Endothelial cell of umbilical vein (primary cell): ENCODE data around the gene POU6F2. TPM values are rescaled to one million over a fixed set of nuclear protein-coding genes. Genes with fewer than 3 reads are reported as not detected.

ENCODE experiments used
- BruUV-seq: library from RNA; stranded (reverse); fragments of 400-500 nt; replicated peaks from 2 replicates; lab custom pipeline; 2021; lab: Mats Ljungman, UMichigan
- CTCF ChIA-PET: fragments of 300-600, 350-600 bp; sonication (Branson Sonifier 250); formaldehyde crosslinking; loops from one replicate; lab custom pipeline; 2021; ENCODE audit warnings: antibody characterized with exemption, inconsistent platforms; lab: Charles Lee
- POLR2A ChIA-PET: fragments of 300-600, 350-600 bp; sonication (Branson Sonifier 250); formaldehyde crosslinking; loops from one replicate; lab custom pipeline; 2021; ENCODE audit warnings: antibody characterized with exemption, inconsistent platforms; lab: Charles Lee
- DNase-seq: peaks from one replicate; pipeline ENCODE4 v3.0.0-alpha.2; 2011; ENCODE audit warnings: low read depth, low spot score
- FAIRE-seq: peaks from 2 replicates; lab custom pipeline; 2011; peaks lifted over from hg19 to GRCh38; lab: Jason Lieb, UNC
- H2AFZ ChIP-seq: 2 replicates; pipeline ENCODE4 v1.6.0; 2012; ENCODE audit warnings: low read depth, low read length, control low read depth, inconsistent platforms
- H3K27ac ChIP-seq: 2 replicates; pipeline ENCODE4 v1.5.1; 2011; ENCODE audit warnings: low read depth, mild to moderate bottlenecking, control low read depth, low read length, moderate library complexity; ENCODE audit not compliant: insufficient read depth
- H3K27me3 ChIP-seq, 2 experiments: 2 replicates each; pipeline versions ENCODE4 v1.6.0 to v1.6.1; 2011; ENCODE audit warnings: low read length in 2 of 2, mixed read lengths in 1 of 2; ENCODE audit not compliant: control insufficient read depth in 2 of 2, insufficient read depth in 2 of 2
- H3K36me3 ChIP-seq, 2 experiments: 2 replicates in 1 of 2; 3 replicates in 1 of 2; pipeline ENCODE4 v1.5.1; 2011; ENCODE audit warnings: low read length in 2 of 2, mild to moderate bottlenecking in 1 of 2, moderate library complexity in 1 of 2; ENCODE audit not compliant: control insufficient read depth in 2 of 2, insufficient read depth in 2 of 2; ENCODE audit errors: extremely low read depth in 1 of 2
- H3K4me1 ChIP-seq: 3 replicates; pipeline ENCODE4 v1.5.1; 2011; ENCODE audit warnings: mild to moderate bottlenecking, low read length; ENCODE audit not compliant: control insufficient read depth, insufficient read depth; ENCODE audit errors: extremely low read depth
- H3K4me2 ChIP-seq: 2 replicates; pipeline ENCODE4 v1.6.1; 2011; ENCODE audit warnings: low read length, control low read depth, mixed read lengths; ENCODE audit not compliant: insufficient read depth
- H3K4me3 ChIP-seq, 3 experiments: fragments of 200-600 bp in 1 of 3; sonication (generic), shearing (Covaris generic) in 1 of 3; replicated peaks in 1 of 3; 2 replicates each; pipeline ENCODE4 v1.5.1; 2011 to 2016; ENCODE audit warnings: control low read depth in 3 of 3, low read length in 3 of 3, mild to moderate bottlenecking in 2 of 3, inconsistent platforms in 1 of 3, low read depth in 1 of 3, moderate library complexity in 1 of 3; ENCODE audit not compliant: insufficient read depth in 1 of 3
- H3K79me2 ChIP-seq: 2 replicates; pipeline ENCODE4 v1.6.0; 2012; ENCODE audit warnings: low read length, inconsistent platforms; ENCODE audit not compliant: control insufficient read depth, insufficient read depth
- H3K9ac ChIP-seq: replicated peaks from 2 replicates; pipeline ENCODE3; 2011; ENCODE audit warnings: low read length, control low read depth; ENCODE audit not compliant: insufficient read depth; ENCODE audit errors: extremely low read depth
- H3K9me1 ChIP-seq: replicated peaks from 3 replicates; pipeline ENCODE4 v1.6.0; 2011; ENCODE audit warnings: mild to moderate bottlenecking, low read length; ENCODE audit not compliant: control insufficient read depth, insufficient read depth; ENCODE audit errors: extremely low read depth
- H3K9me3 ChIP-seq: replicated peaks from 2 replicates; pipeline ENCODE4 v1.5.1; 2012; ENCODE audit warnings: low read length, inconsistent platforms; ENCODE audit not compliant: control insufficient read depth, insufficient read depth
- H4K20me1 ChIP-seq: replicated peaks from 2 replicates; pipeline ENCODE3; 2011; ENCODE audit warnings: mild to moderate bottlenecking, low read length; ENCODE audit not compliant: control insufficient read depth, insufficient read depth; ENCODE audit errors: extremely low read depth
- EZH2 ChIP-seq: IDR thresholded peaks from 2 replicates; pipeline ENCODE4 v1.6.1; 2012; ENCODE audit warnings: borderline replicate concordance, low read depth, mild to moderate bottlenecking, moderate library complexity, low read length, inconsistent platforms; ENCODE audit not compliant: severe bottlenecking
- FOS ChIP-seq: IDR thresholded peaks from 2 replicates; pipeline ENCODE4 v1.6.1; 2011; ENCODE audit warnings: mild to moderate bottlenecking, low read length, moderate library complexity, borderline replicate concordance; ENCODE audit not compliant: insufficient read depth
- GATA2 ChIP-seq: IDR thresholded peaks from 2 replicates; pipeline ENCODE4 v1.7.0; 2011; ENCODE audit warnings: low read depth, mild to moderate bottlenecking, moderate library complexity, mixed read lengths, low read length; ENCODE audit not compliant: insufficient read length, insufficient read depth
- JUN ChIP-seq: IDR thresholded peaks from 2 replicates; pipeline ENCODE4 v1.6.1; 2011; ENCODE audit warnings: borderline replicate concordance, low read depth; ENCODE audit not compliant: insufficient read length, insufficient read depth
- MYC ChIP-seq: IDR thresholded peaks from one replicate; pipeline ENCODE4 v1.6.1; 2011; ENCODE audit warnings: mild to moderate bottlenecking, low read depth, low read length
- POLR2A ChIP-seq: IDR thresholded peaks from 2 replicates; pipeline ENCODE4 v1.6.1; 2012; ENCODE audit warnings: low read depth, mild to moderate bottlenecking, control low read depth, low read length
- POLR2AphosphoS5 ChIP-seq: IDR thresholded peaks from 2 replicates; pipeline ENCODE4 v1.6.1; 2012; ENCODE audit warnings: low read depth, mild to moderate bottlenecking, control low read depth, low read length, moderate library complexity; ENCODE audit not compliant: insufficient read depth
- dilution Hi-C: fragments of 300-500 bp; cut with MboI; formaldehyde crosslinking; loops from one replicate; pipeline ENCODE4 v1.15.0; 2019; ENCODE audit warnings: low sequenced_read_pairs; ENCODE audit not compliant: extremely low pct_ligation_motif_present
- intact Hi-C: fragments of 100-400 bp; cut with micrococcal nuclease; formaldehyde crosslinking; loops from one replicate; pipeline ENCODE4 v1.10.0; 2022
- polyA plus RNA-seq, 4 experiments: library from polyadenylated mRNA; depleted of rRNA in 3 of 4; stranded (reverse) in 3 of 4; unstranded in 1 of 4; fragments of >200 nt; gene quantifications; 2 replicates each; pipeline versions ENCODE4 v1.2.1 to v1.2.3, GENCODE V29; 2011 to 2012; ENCODE audit warnings: missing spikeins in 1 of 4
- total RNA-seq: library from RNA; stranded (reverse); gene quantifications from 2 replicates; pipeline ENCODE4 v1.2.3, GENCODE V29; 2021
- TF ChIP-seq, protein P1 (sequence below), 2 donors: IDR thresholded peaks; 1 replicate in 1 of 2; 2 replicates in 1 of 2; pipeline ENCODE4 v1.5.1; 2011; ENCODE audit warnings: low read length in 2 of 2, mild to moderate bottlenecking in 2 of 2, moderate library complexity in 2 of 2, control low read depth in 1 of 2, inconsistent platforms in 1 of 2, low read depth in 1 of 2; ENCODE audit not compliant: insufficient read depth in 1 of 2; ENCODE audit errors: extremely low read depth in 1 of 2
- TF ChIP-seq, protein P2 (sequence below): IDR thresholded peaks from 2 replicates; pipeline ENCODE4 v1.6.1; 2011; ENCODE audit not compliant: insufficient read depth, insufficient read length

Gene POU6F2
- total and polyA plus RNA-seq, 2 donors (not counting 3 experiments of a cell fraction or from before 2014, with no cell fraction given), result 0.29 TPM; not detected in 1

DNA sequence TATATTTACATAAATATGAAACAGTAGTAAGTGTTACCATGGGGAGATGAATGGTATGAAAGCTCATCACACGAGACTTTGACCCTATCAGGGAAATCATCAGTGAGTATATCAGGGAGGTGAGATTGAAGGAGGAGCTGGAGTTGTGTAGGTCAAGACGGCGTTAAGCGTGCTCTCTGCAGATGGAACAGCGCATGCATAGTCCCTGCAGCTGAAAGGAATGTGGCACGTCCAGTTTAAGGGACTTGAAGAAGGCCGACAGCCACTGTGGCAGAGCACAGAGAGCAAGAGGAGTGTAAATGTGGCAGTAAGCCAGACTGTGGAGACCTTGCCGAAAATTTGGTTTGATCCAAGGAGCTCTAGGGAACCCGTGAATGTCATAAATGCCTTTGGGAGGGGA lies 38.9 kb downstream of the POU6F2 start:
- no peaks in the 10 kb centered on the region for H3K9me1 ChIP-seq
- no peak overlapping the region for H2AFZ ChIP-seq
- intact Hi-C loops, result no loop called here
- POLR2A ChIA-PET, result no interaction called here
- H3K36me3 ChIP-seq, result no peaks in the 10 kb centered on the region
- DNase-seq, result no peak
- H4K20me1 ChIP-seq, result no peaks in the 10 kb centered on the region
- CTCF ChIA-PET, result interaction anchor here (0.7 to 1.4 kb wide), 2 partner anchors 14 to 21 kb away, joined by 3 to 4 read pairs; no protein-coding TSS in a partner anchor
- no TSS peak for BruUV-seq
- H3K79me2 ChIP-seq, result no peaks in the 10 kb centered on the region
- dilution Hi-C loops, result no loop called here
- no peak for FAIRE-seq
- no peaks in the 10 kb centered on the region for H3K9me3 ChIP-seq
- no peak overlapping the region for H3K4me2 ChIP-seq
- H3K9ac ChIP-seq, result no peak overlapping the region
- no peaks in the 10 kb centered on the region for H3K4me1 ChIP-seq
- peaks cover 0 to 1% of the 10 kb centered on the region in 2 experiments for H3K27me3 ChIP-seq
- H3K4me3 ChIP-seq, result no peak overlapping the region
- TF ChIP-seq EZH2, result no peak
- no peak for TF ChIP-seq POLR2A
- no peak for TF ChIP-seq JUN
- TF ChIP-seq, protein P1, sequence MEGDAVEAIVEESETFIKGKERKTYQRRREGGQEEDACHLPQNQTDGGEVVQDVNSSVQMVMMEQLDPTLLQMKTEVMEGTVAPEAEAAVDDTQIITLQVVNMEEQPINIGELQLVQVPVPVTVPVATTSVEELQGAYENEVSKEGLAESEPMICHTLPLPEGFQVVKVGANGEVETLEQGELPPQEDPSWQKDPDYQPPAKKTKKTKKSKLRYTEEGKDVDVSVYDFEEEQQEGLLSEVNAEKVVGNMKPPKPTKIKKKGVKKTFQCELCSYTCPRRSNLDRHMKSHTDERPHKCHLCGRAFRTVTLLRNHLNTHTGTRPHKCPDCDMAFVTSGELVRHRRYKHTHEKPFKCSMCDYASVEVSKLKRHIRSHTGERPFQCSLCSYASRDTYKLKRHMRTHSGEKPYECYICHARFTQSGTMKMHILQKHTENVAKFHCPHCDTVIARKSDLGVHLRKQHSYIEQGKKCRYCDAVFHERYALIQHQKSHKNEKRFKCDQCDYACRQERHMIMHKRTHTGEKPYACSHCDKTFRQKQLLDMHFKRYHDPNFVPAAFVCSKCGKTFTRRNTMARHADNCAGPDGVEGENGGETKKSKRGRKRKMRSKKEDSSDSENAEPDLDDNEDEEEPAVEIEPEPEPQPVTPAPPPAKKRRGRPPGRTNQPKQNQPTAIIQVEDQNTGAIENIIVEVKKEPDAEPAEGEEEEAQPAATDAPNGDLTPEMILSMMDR (IDR thresholded peaks at IDR 0.05; ENCODE audit: extremely low read depth in 1 of 2, insufficient read depth in 1 of 2, low read depth in 1 of 2, low read length in 2 of 2), result no peak
- TF ChIP-seq GATA2, result no peak
- TF ChIP-seq, protein P2, sequence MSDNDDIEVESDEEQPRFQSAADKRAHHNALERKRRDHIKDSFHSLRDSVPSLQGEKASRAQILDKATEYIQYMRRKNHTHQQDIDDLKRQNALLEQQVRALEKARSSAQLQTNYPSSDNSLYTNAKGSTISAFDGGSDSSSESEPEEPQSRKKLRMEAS, result no peak
- no peak for TF ChIP-seq MYC
- no peak for TF ChIP-seq POLR2AphosphoS5
- no peak for TF ChIP-seq FOS
- no peak overlapping the region for H3K27ac ChIP-seq
